ENCODE measurements around the gene AKAP8L.

AKAP8L gene

GRCh38 chr19:15448778-15449619, 30.2 kb upstream of the AKAP8L start:
- no peak for DNase-seq (ENCODE audit: low read depth)

DNA sequence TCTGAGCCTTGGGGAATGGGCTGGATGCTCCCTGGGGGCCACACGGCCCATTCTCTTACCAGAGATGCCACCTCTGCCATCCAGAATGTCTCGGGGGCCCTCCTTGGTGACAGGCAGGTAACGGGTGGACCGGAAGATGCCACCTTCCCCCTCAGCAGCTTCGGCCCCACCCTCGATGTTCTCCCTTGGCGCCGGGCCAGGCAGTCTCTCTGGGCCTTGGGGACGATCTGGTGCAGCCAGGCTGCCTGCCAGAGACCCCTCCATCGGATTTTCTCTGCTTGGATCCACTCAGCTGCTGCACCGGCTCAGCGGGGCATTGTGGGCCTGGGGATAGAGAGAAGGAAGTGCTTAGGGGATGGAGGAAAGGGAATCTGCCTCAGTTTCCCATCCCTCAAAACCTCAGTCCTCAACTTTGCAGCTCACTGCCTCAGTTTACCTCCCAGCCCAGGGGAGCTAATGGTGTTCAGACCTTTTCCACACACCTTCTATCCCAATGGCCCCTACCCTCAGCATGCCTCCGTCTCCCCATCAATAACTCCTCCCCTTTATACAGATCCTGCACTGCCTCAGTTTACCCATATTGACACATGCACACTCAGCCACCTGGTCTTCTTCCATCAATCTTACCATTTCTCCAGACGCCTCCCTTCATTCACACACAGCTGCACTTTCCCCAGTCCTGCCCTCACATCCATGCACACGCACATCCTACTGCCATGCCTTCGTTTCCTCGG, 29.4 kb upstream of the AKAP8L start:
- no peak for DNase-seq (ENCODE audit: low read depth)

GRCh38 chr19:15447057-15447456, 28.3 kb upstream of the AKAP8L start:
- DNase-seq (ENCODE audit: low read depth), result no peak

GRCh38 chr19:15445807-15446376, 27.1 kb upstream of the AKAP8L start:
- no peak for DNase-seq (ENCODE audit: low read depth)

DNA sequence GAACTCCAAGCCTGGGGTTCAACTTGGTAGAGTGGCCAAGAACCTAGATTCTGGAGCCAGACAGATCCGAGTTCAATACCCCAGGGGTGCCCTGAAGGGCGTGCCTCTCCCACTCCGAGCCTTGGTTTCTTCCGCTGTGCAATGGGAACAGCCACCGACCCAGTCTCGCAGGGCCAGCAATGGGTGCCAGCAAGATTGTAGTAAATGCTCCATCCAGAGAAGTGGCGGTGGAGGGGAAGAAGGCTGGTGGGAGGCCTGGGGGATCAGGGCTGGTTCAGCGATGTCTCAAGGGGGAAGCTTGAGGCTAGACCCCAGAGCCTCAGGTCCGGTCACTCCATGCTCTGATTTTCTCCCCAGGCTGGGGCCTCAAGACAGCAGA, 26.4 kb upstream of the AKAP8L start:
- no peak for DNase-seq (ENCODE audit: low read depth)

DNA sequence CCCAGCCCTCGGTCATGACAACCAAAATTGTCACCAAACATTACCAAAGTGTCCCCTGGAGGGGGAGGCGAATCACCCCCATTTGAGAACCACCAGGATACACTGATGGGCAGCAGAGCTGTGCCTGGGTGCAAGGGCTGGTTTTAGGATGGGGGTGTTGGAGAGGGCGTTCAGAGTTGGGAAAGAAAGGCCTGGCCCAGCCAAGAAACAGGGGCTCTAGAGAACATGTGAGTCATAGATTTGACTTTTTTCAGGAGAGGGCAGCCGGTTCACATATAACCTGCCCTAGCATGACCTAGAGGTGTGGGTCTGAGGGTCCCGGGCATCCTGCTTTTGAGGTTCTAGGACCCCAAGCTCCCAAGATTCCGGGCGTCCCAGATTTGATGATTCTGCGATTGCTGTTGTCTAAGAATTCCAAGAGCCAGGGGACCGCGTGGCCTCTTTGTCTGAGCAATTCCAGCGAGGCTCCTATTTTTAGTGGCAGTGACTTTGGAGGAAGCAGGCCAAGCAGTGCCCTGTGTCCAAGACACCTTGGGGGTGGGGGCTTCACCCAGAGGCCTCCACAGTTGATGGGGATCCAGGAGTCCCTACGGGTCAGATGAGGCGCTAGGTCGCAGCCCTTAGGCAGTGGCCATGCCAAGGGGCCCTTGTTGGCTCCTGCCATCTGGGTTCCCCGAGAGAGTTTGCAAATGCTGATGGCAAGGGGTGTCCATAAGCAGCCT, 25.9 kb upstream of the AKAP8L start:
- no peak for DNase-seq (ENCODE audit: low read depth)

DNA sequence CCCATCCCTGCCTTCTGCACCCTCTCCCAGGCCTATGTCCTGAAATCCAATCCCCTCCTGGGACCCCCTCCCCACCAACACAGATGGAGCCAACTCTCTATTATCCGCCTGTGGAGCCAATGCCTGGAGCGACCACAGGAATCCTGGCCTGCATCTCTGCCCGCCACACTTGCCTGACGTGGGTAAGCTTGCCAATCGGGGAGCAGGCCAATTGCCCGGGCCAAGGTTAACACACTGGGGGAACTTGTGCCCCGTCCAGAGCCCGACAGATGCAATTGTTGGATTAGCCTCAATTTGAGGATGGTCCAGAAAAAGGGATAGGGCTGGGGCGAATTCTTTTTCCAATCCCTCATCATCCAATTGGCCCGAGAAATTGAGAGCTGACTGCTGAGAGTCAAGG, 25.1 kb upstream of the AKAP8L start:
- DNase-seq (ENCODE audit: low read depth), result peak; percentile 27

DNA sequence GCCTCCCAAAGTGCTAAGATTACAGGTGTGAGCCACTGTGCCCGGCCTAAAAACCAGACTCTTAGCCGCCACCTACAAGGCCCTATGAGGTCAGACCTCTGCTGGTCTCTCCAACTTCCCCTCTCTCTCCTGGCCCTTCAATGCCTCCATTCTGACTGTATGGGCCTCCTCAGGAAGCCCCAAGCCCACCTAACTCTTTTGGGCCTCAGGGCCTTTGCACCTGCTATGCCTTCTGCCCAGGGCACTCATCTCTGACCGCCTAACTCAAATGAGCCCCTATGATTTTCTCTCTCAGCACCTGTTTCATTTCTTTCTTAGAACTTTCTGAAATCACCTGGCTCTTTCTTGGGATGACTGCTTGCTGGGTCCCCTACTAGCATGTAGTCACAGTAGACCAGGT, 24.5 kb upstream of the AKAP8L start:
- DNase-seq (ENCODE audit: low read depth), result no peak

DNA sequence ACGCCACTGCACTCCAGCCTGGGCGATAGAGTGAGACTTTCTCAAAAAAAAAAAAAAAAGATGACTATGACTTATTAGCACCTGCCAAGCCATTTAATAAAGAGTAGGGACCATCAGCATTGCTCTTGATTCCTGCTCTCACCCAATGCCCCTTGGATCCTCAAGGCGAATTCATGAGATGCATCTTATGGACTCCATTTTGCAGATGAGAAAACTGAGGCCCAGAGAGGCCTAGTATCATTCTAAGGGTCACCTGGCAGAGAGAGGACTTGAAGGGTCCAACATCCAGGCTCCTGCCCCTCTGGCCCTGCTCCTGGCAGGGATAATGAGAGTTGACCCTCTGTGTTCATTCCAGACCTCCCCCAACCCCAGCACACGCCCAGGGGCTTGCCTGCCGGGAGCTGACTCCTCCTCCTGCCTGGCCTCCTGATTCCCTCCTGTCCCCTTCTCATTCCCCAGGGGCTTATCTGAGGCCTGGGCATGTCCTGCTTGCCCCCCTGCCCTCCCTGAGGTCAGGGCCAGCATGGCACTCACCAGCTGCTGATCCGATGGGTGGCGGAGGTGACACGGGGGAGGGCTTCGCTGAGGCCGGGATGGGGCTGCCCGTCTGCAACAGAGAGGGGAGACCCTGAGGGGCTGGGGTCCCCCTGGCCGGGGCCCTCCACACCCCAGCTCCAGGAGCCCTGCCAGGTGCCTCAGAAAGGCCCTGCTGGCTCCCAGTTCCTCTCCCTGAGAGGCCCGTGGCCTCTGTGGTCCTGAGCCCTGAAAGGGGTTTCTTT, 23.5 kb upstream of the AKAP8L start:
- DNase-seq (ENCODE audit: low read depth), result no peak

GRCh38 chr19:15441317-15441716, 22.5 kb upstream of the AKAP8L start:
- DNase-seq (ENCODE audit: low read depth), result no peak

DNA sequence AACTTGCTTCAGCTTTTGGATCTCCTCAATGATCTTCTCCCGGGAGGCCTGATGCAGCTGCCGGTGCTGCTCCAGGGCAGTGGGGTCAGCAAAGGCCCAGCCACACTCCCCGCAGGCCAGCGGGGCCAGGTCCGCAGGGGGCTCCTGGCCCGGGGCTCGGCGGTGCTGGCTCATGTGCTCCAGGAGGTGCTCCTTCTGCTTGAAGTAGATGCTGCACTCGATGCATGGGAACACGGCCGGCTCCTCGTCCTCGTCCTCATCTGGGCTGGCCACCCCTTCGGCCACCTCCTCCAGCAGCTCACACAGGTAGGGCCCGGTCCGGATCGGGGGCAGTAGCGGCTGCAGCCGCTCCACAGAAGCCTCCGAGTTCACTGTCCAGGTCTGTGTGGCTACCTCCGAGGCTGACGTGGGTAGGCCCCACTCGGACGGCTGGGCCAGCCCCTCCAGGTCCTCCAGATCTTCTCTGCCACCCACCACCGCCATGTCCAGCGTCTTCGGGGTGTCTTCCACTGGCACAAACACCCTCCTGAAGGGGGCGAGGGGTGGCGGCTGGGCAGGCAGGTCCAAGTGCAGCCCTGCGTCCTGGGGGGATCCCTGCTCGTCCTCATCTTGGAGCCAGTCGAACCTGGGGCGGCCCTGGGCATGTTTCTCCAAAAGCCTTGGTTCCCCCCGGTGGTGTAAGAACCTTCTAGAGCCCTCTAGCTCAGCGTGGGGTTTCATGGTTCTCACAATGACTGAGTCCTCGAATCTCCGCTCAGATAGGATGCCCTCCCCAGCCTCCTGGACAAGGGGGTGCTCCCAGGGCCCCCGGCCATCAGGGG, 21.2 kb upstream of the AKAP8L start:
- DNase-seq (ENCODE audit: low read depth), result no peak

- DNase-seq (ENCODE audit: low read depth), result no peak
These were observed 20.5 kb upstream of the AKAP8L start for GRCh38 chr19:15439078-15439799.

- DNase-seq (ENCODE audit: low read depth), result no peak
These were observed 19.8 kb upstream of the AKAP8L start for GRCh38 chr19:15438577-15438976.

GRCh38 chr19:15438124-15438496, 19.3 kb upstream of the AKAP8L start:
- no peak for DNase-seq (ENCODE audit: low read depth)

GRCh38 chr19:15437355-15438123, 18.8 kb upstream of the AKAP8L start:
- DNase-seq (ENCODE audit: low read depth), result peak; percentile 40

DNA sequence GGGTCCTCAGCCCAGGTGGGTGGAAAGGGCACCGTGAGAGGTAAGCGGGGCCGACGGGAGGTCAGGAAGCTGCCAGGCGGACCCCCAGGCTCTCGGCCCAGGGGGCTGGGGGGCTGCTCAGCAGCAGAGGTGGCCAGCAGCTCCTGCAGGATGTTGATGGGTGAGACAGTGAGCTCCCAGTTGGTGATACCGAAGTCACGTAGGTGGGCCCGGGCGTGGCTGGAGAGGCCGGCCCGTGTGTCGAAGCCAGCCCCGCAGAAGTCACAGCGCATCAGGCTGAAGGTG, 18.0 kb upstream of the AKAP8L start:
- no peak for DNase-seq (ENCODE audit: low read depth)

DNA sequence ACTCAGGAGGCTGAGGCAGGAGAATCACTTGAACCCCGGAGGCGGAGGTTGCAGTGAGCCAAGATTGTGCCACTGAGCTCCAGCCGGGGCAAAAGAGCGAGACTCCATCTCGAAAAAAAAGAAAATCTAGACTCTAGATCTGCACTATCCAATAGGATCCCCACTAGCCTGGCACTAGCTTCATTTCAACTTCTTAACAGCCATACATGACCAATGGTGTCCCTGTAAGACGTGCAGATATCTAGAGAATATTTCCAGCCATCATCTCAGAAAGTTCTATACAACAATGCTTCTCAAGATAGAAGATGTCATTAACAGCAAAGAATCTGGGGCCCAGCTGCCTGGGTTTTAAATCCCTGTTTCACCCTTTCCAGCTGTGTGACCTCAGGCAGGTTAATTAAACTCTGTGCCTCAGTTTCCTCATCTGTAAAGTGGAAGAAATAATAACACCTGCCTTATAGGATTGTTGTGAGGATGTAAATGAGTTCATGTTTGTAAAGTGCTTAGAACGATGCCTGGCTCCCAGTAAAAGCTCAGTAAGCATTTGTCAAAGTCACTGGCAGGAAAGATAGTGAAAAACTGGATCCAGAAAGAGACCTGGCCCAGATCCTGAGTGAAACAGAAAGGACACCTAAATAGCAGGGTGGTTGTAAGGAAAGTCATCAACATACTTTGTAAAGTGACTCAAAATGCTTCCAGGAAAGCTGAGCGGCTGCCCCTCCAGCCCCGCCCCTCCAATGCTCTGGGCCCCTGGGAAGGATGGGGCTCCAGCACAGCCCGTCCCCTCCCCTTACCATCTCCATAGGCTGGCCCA, 17.4 kb upstream of the AKAP8L start:
- DNase-seq (ENCODE audit: low read depth), result no peak

DNA sequence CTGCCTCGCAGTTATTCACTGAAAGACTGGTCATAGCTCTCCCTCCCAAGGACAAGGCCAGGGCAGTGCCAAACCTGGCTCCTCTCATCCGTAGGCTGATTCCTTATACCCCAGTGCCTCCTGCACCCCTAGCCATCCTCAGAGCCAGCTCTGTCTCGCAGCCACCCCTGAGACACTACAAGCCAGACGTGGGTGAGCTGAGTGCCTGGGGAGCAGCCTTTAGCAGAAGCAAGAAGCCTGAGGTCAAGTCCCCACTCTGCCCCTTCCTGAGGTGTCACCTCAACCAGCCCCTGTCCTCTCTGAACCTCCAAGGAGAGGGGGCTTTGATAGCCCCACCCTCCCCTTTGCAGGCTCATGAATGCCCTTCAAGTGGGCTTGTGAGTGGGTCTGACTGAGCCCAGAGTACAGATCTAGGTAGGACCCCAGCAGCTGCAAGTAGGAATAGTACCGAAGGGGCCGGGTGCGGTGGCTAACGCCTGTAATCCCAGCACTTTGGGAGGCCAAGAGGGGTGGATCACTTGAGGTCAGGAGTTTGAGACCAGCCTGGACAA, 14.8 kb upstream of the AKAP8L start:
- no peak for DNase-seq (ENCODE audit: low read depth)
